ENCODE measurements around the gene C1orf35. TPM values are rescaled to one million over a fixed set of nuclear protein-coding genes. Genes with fewer than 3 reads are reported as not detected.

C1orf35 gene
- total RNA-seq, 1 donor, result 5.4 TPM

GRCh38 chr1:228143480-228144192, 40.5 kb upstream of the C1orf35 start:
- Histone ChIP-seq H3K4me1 (ENCODE audit: insufficient read depth, low read length) (peaks cover 20% of the 10 kb centered on the region), H3K27ac (ENCODE audit: low read depth, low read length) (peak overlapping the region; percentile 93), H3K79me2 (ENCODE audit: insufficient read depth, low read length) (peaks cover 82% of the 10 kb centered on the region), H3K27me3 (ENCODE audit: insufficient read depth, low read length) (no peaks in the 10 kb centered on the region), H3K4me2 (ENCODE audit: insufficient read depth, low read length) (no peak overlapping the region), H3K36me3 (ENCODE audit: insufficient read depth, low read length) (peaks cover 8% of the 10 kb centered on the region), H3K4me3 (ENCODE audit: insufficient read depth, low read length) (no peak overlapping the region), H3K9me3 (ENCODE audit: low read depth, low read length) (no peaks in the 10 kb centered on the region), H2AFZ (ENCODE audit: low read length) (no peak overlapping the region), H4K20me1 (ENCODE audit: insufficient read depth, low read length) (peaks cover 58% of the 10 kb centered on the region)
- TF ChIP-seq CTCF (IDR thresholded peaks at IDR 0.05; ENCODE audit: extremely low read depth, low read depth, low read length), result no peak
- peak; percentile 45 for DNase-seq (ENCODE audit: insufficient read length, low spot score, missing footprints)

GRCh38 chr1:228142701-228143136, 39.6 kb upstream of the C1orf35 start:
- Histone ChIP-seq H3K36me3 (ENCODE audit: insufficient read depth, low read length) (peaks cover 8% of the 10 kb centered on the region), H3K79me2 (ENCODE audit: insufficient read depth, low read length) (peaks cover 73% of the 10 kb centered on the region), H2AFZ (ENCODE audit: low read length) (no peak overlapping the region), H3K4me3 (ENCODE audit: insufficient read depth, low read length) (no peak overlapping the region), H3K27ac (ENCODE audit: low read depth, low read length) (peak overlapping the region; percentile 93), H3K4me1 (ENCODE audit: insufficient read depth, low read length) (peaks cover 20% of the 10 kb centered on the region), H3K4me2 (ENCODE audit: insufficient read depth, low read length) (peak overlapping the region; percentile 98), H3K9me3 (ENCODE audit: low read depth, low read length) (no peaks in the 10 kb centered on the region), H4K20me1 (ENCODE audit: insufficient read depth, low read length) (peaks cover 58% of the 10 kb centered on the region), H3K27me3 (ENCODE audit: insufficient read depth, low read length) (peaks cover 3% of the 10 kb centered on the region)
- peak; percentile 43 for DNase-seq (ENCODE audit: insufficient read length, low spot score, missing footprints)
- TF ChIP-seq CTCF (IDR thresholded peaks at IDR 0.05; ENCODE audit: extremely low read depth, low read depth, low read length), result no peak

GRCh38 chr1:228142155-228142691, 39.1 kb upstream of the C1orf35 start:
- Histone ChIP-seq H3K27ac (ENCODE audit: low read depth, low read length) (peak overlapping the region; percentile 93), H4K20me1 (ENCODE audit: insufficient read depth, low read length) (peaks cover 58% of the 10 kb centered on the region), H3K4me2 (ENCODE audit: insufficient read depth, low read length) (peak overlapping the region; percentile 98), H2AFZ (ENCODE audit: low read length) (no peak overlapping the region), H3K27me3 (ENCODE audit: insufficient read depth, low read length) (peaks cover 4% of the 10 kb centered on the region), H3K9me3 (ENCODE audit: low read depth, low read length) (no peaks in the 10 kb centered on the region), H3K4me3 (ENCODE audit: insufficient read depth, low read length) (peak overlapping the region; percentile 80), H3K79me2 (ENCODE audit: insufficient read depth, low read length) (peaks cover 68% of the 10 kb centered on the region), H3K36me3 (ENCODE audit: insufficient read depth, low read length) (peaks cover 8% of the 10 kb centered on the region), H3K4me1 (ENCODE audit: insufficient read depth, low read length) (peaks cover 20% of the 10 kb centered on the region)
- DNase-seq (ENCODE audit: insufficient read length, low spot score, missing footprints), result no peak
- TF ChIP-seq CTCF (IDR thresholded peaks at IDR 0.05; ENCODE audit: extremely low read depth, low read depth, low read length), result no peak

Data from osteoblast (primary cell).